Vagina (tissue), 2 donors: ENCODE data around the gene ZGRF1.
"Not testable (repeated sequence)": the region's sequence is repeated elsewhere in the genome, so short reads cannot be mapped to it uniquely, and the experiment has no call there.

Experiments
- POLR2AphosphoS5 ChIP-seq, 2 donors: sonication (generic); formaldehyde crosslinking; IDR thresholded peaks; one replicate each; pipeline ENCODE4 v1.9.0; 2017; ENCODE audit warnings: antibody characterized with exemption in 2 of 2, mild to moderate bottlenecking in 2 of 2, low read depth in 1 of 2; ENCODE audit not compliant: insufficient read depth in 1 of 2
- TF ChIP-seq, protein P1 (sequence below), 3 experiments: fragments of 450-650 bp in 2 of 3; fragments of 200-600 bp in 1 of 3; sonication (generic) in 1 of 3; IDR thresholded peaks; one replicate each; pipeline ENCODE4 v1.5.1; 2017 to 2019; ENCODE audit warnings: antibody characterized with exemption in 3 of 3, mild to moderate bottlenecking in 2 of 3, moderate library complexity in 2 of 3

DNA sequence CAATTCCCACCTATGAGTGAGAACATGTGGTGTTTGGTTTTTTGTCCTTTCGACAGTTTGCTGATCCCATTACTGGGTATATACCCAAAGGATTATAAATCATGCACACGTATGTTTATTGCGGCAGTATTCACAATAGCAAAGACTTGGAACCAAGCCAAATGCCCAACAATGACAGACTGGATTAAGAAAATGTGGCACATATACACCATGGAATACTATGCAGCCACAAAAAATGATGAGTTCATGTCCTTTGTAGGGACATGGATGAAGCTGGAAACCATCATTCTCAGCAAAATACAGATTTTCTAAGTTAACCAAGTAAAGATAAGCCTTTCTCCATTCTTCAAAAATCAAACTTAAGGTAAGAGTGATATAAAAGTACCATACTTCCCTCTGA lies 82.4 kb downstream of the ZGRF1 start:
- not testable (repeated sequence) for TF ChIP-seq POLR2AphosphoS5 (IDR thresholded peaks at IDR 0.05; ENCODE audit: insufficient read depth in 1 of 2, low read depth in 1 of 2)
- TF ChIP-seq, protein P1, sequence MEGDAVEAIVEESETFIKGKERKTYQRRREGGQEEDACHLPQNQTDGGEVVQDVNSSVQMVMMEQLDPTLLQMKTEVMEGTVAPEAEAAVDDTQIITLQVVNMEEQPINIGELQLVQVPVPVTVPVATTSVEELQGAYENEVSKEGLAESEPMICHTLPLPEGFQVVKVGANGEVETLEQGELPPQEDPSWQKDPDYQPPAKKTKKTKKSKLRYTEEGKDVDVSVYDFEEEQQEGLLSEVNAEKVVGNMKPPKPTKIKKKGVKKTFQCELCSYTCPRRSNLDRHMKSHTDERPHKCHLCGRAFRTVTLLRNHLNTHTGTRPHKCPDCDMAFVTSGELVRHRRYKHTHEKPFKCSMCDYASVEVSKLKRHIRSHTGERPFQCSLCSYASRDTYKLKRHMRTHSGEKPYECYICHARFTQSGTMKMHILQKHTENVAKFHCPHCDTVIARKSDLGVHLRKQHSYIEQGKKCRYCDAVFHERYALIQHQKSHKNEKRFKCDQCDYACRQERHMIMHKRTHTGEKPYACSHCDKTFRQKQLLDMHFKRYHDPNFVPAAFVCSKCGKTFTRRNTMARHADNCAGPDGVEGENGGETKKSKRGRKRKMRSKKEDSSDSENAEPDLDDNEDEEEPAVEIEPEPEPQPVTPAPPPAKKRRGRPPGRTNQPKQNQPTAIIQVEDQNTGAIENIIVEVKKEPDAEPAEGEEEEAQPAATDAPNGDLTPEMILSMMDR (IDR thresholded peaks at IDR 0.05): not testable (repeated sequence)
